SK-N-SH (cell line): ENCODE measurements around the gene CCDC88C.

ENCODE experiments used
- CHD2 ChIP-seq: fragments of 150-350 bp; IDR thresholded peaks from 2 replicates; pipeline ENCODE4 v1.6.1; 2018; ENCODE audit warnings: low read length; ENCODE audit not compliant: partially characterized antibody
- CTCF ChIP-seq: fragments of 200-600 bp; sonication (generic); IDR thresholded peaks from 2 replicates; pipeline ENCODE4 v1.6.1; 2017; ENCODE audit warnings: antibody characterized with exemption, mild to moderate bottlenecking, moderate library complexity
- EP300 ChIP-seq, 2 experiments: IDR thresholded peaks; 2 replicates each; pipeline versions ENCODE4 v1.4.0 to v1.6.1; 2012; ENCODE audit warnings: borderline replicate concordance in 1 of 2, low read depth in 1 of 2, low read length in 1 of 2
- EZH2phosphoT487 ChIP-seq: fragments of 200-600 bp; sonication (generic); IDR thresholded peaks from 2 replicates; pipeline ENCODE4 v1.6.1; 2017; ENCODE audit warnings: low read depth, mixed run types, mild to moderate bottlenecking, antibody characterized with exemption, moderate library complexity, borderline replicate concordance
- GABPA ChIP-seq: IDR thresholded peaks from 2 replicates; pipeline ENCODE4 v1.4.0; 2012; ENCODE audit warnings: low read depth, mild to moderate bottlenecking
- MXI1 ChIP-seq: IDR thresholded peaks from 2 replicates; pipeline ENCODE4 v1.6.1; 2012; ENCODE audit warnings: mild to moderate bottlenecking, low read depth, low read length, improper control_type of control experiment
- NRF1 ChIP-seq: IDR thresholded peaks from 2 replicates; pipeline ENCODE4 v1.6.1; 2012; ENCODE audit warnings: low read depth, mild to moderate bottlenecking, low read length
- POLR2AphosphoS5 ChIP-seq: IDR thresholded peaks from 2 replicates; pipeline ENCODE4 v1.6.1; 2012; ENCODE audit warnings: low read depth, low read length
- RAD21 ChIP-seq: IDR thresholded peaks from 2 replicates; pipeline ENCODE4 v1.6.1; 2012; ENCODE audit warnings: mild to moderate bottlenecking, low read length
- RCOR1 ChIP-seq: fragments of 150-350 bp; IDR thresholded peaks from 2 replicates; pipeline ENCODE4 v1.6.1; 2017; ENCODE audit warnings: antibody characterized with exemption, low read length
- RFX5 ChIP-seq: IDR thresholded peaks from 2 replicates; pipeline ENCODE4 v1.6.1; 2012; ENCODE audit warnings: mild to moderate bottlenecking, improper control_type of control experiment, low read length
- RXRA ChIP-seq: IDR thresholded peaks from 2 replicates; pipeline ENCODE4 v1.4.0; 2012; ENCODE audit warnings: low read depth, mild to moderate bottlenecking, borderline replicate concordance
- SIN3A ChIP-seq: IDR thresholded peaks from 2 replicates; pipeline ENCODE4 v1.6.1; 2012; ENCODE audit warnings: low read depth, mild to moderate bottlenecking, low read length, moderate library complexity, borderline replicate concordance
- TF ChIP-seq, protein P1 (sequence below): IDR thresholded peaks from 2 replicates; pipeline ENCODE4 v1.6.1; 2012; ENCODE audit warnings: mild to moderate bottlenecking, low read depth, low read length, moderate library complexity

- TF ChIP-seq RAD21 (no peak), EP300 (IDR thresholded peaks at IDR 0.05; ENCODE audit: borderline replicate concordance in 1 of 2, low read depth in 1 of 2, low read length in 1 of 2) (no peak), CTCF (no peak), GABPA (no peak), RFX5 (no peak), EZH2phosphoT487 (no peak), POLR2AphosphoS5 (no peak), CHD2 (no peak), RXRA (no peak), SIN3A (no peak), NRF1 (no peak), RCOR1 (no peak), MXI1 (no peak)
- TF ChIP-seq, protein P1, sequence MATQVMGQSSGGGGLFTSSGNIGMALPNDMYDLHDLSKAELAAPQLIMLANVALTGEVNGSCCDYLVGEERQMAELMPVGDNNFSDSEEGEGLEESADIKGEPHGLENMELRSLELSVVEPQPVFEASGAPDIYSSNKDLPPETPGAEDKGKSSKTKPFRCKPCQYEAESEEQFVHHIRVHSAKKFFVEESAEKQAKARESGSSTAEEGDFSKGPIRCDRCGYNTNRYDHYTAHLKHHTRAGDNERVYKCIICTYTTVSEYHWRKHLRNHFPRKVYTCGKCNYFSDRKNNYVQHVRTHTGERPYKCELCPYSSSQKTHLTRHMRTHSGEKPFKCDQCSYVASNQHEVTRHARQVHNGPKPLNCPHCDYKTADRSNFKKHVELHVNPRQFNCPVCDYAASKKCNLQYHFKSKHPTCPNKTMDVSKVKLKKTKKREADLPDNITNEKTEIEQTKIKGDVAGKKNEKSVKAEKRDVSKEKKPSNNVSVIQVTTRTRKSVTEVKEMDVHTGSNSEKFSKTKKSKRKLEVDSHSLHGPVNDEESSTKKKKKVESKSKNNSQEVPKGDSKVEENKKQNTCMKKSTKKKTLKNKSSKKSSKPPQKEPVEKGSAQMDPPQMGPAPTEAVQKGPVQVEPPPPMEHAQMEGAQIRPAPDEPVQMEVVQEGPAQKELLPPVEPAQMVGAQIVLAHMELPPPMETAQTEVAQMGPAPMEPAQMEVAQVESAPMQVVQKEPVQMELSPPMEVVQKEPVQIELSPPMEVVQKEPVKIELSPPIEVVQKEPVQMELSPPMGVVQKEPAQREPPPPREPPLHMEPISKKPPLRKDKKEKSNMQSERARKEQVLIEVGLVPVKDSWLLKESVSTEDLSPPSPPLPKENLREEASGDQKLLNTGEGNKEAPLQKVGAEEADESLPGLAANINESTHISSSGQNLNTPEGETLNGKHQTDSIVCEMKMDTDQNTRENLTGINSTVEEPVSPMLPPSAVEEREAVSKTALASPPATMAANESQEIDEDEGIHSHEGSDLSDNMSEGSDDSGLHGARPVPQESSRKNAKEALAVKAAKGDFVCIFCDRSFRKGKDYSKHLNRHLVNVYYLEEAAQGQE: no peak
These were observed 85.2 kb downstream of the CCDC88C start for GRCh38 chr14:91332171-91332985.
